ENCODE data around the gene TMEM97. TPM values are rescaled to one million over a fixed set of nuclear protein-coding genes. Genes with fewer than 3 reads are reported as not detected.

TMEM97 gene
- total RNA-seq (10 to 100 TPM in 4 of 5 donors, 1 to 10 TPM in 1; 7.6 to 54.0 (median 21.4) TPM), polyA plus RNA-seq (10 to 100 TPM; 28.1 to 38.2 (median 31.3) TPM)
- long read RNA-seq, donor 1, transcript TMEM97-201 (3 exons, 2,568 nt) = major isoform, 11 of 103 reads
- long read RNA-seq, donor 1, partial matches to known transcripts = 70 of 103 reads
- long read RNA-seq, donor 1, other reads (novel, unspliced or antisense) = 22 of 103 reads
- long read RNA-seq, donor 2, transcript TMEM97-201 (3 exons, 2,568 nt) = major isoform, 25 of 25 reads
- long read RNA-seq, donor 2, partial matches to known transcripts = 0 of 25 reads
- long read RNA-seq, donor 2, other reads (novel, unspliced or antisense) = 0 of 25 reads
- long read RNA-seq, donor 3, transcript TMEM97-201 (3 exons, 2,568 nt) = major isoform, 20 of 28 reads
- long read RNA-seq, donor 3, partial matches to known transcripts = 0 of 28 reads
- long read RNA-seq, donor 3, other reads (novel, unspliced or antisense) = 8 of 28 reads
- long read RNA-seq, donor 4, partial matches to known transcripts = 0 of 3 reads
- long read RNA-seq, donor 4, other reads (novel, unspliced or antisense) = 0 of 3 reads
- long read RNA-seq, donor 5, transcript TMEM97-201 (3 exons, 2,568 nt) = major isoform, 29 of 70 reads
- long read RNA-seq, donor 5, partial matches to known transcripts = 15 of 70 reads
- long read RNA-seq, donor 5, other reads (novel, unspliced or antisense) = 26 of 70 reads
- long read RNA-seq, donor 6, transcript TMEM97-201 (3 exons, 2,568 nt) = major isoform, 89 of 201 reads
- long read RNA-seq, donor 6, partial matches to known transcripts = 38 of 201 reads
- long read RNA-seq, donor 6, other reads (novel, unspliced or antisense) = 72 of 201 reads
- long read RNA-seq, donor 7, transcript TMEM97-201 (3 exons, 2,568 nt) = major isoform, 23 of 87 reads
- long read RNA-seq, donor 7, partial matches to known transcripts = 49 of 87 reads
- long read RNA-seq, donor 7, other reads (novel, unspliced or antisense) = 14 of 87 reads
- long read RNA-seq, donor 8, transcript TMEM97-201 (3 exons, 2,568 nt) = major isoform, 40 of 41 reads
- long read RNA-seq, donor 8, partial matches to known transcripts = 0 of 41 reads
- long read RNA-seq, donor 8, other reads (novel, unspliced or antisense) = 0 of 41 reads
- long read RNA-seq, donor 9, transcript TMEM97-201 (3 exons, 2,568 nt) = major isoform, 25 of 89 reads
- long read RNA-seq, donor 9, partial matches to known transcripts = 30 of 89 reads
- long read RNA-seq, donor 9, other reads (novel, unspliced or antisense) = 31 of 89 reads
- long read RNA-seq, donor 10, transcript TMEM97-201 (3 exons, 2,568 nt) = major isoform, 8 of 9 reads
- long read RNA-seq, donor 10, partial matches to known transcripts = 0 of 9 reads
- long read RNA-seq, donor 10, other reads (novel, unspliced or antisense) = 0 of 9 reads

DNA sequence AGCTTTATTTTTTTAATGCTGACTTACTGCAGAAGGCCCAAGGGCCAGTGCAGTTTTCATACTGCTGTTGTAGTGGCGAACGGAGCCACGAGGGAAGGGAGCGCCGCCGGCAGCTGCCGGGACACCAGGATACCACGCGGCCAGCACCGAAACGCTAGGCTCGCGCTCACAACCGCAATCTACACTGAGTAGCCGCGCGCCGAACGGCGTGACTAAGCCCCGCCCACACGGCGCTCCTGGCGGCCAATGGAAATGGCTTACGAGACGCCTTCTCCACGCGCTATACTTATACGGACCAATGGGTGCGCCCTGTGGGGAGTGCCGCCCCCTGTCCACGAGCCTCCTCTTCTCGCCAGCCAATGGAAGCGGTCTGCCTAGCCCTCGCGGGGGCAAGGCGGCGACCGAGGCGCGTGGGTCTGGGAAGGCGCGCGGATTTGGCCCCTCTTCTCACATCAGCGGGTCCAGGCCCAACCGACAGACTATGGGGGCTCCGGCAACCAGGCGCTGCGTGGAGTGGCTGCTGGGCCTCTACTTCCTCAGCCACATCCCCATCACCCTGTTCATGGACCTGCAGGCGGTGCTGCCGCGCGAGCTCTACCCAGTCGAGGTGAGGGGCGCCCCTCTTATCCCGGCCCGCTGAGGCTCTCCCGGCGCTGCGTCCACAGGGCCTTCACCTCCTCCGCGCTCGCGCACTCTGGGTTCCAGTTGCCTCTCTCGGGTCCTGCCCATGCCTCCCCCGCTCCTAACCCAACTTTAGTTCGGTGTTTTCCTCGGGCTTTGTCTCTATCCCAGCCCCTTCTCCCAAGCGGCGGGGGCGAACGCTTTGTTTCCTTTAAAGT is at the start of gene TMEM97:
Gene TMEM97 (plus strand): TSS at position 442 of the 839 bp plus-strand sequence. CDS start 40 bp downstream, at position 482.
- peak; percentile 98 for DNase-seq
- H3K27ac ChIP-seq = peak within 1 kb of the TSS; percentile 84 to 90 (median 87)
- no peaks in the 10 kb centered on the region for H3K9me3 ChIP-seq
- intact Hi-C loops (cut with DNase I; ENCODE audit: low total_unique reads) = no loop called here
- TF ChIP-seq POLR2AphosphoS5 (IDR thresholded peaks at IDR 0.05) (peak; percentile 49 to 83 (median 63)), EP300 (IDR thresholded peaks at IDR 0.05) (no peak), POLR2A (IDR thresholded peaks at IDR 0.05) (peak in 1 of 4 donors; percentile 12)
- TF ChIP-seq, protein P1, sequence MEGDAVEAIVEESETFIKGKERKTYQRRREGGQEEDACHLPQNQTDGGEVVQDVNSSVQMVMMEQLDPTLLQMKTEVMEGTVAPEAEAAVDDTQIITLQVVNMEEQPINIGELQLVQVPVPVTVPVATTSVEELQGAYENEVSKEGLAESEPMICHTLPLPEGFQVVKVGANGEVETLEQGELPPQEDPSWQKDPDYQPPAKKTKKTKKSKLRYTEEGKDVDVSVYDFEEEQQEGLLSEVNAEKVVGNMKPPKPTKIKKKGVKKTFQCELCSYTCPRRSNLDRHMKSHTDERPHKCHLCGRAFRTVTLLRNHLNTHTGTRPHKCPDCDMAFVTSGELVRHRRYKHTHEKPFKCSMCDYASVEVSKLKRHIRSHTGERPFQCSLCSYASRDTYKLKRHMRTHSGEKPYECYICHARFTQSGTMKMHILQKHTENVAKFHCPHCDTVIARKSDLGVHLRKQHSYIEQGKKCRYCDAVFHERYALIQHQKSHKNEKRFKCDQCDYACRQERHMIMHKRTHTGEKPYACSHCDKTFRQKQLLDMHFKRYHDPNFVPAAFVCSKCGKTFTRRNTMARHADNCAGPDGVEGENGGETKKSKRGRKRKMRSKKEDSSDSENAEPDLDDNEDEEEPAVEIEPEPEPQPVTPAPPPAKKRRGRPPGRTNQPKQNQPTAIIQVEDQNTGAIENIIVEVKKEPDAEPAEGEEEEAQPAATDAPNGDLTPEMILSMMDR (IDR thresholded peaks at IDR 0.05) = peak in 1 of 7 experiments; percentile 31
- H3K4me1 ChIP-seq = peaks cover 13 to 57% (median 23%) of the 10 kb centered on the region in 4 donors
- H3K4me3 ChIP-seq = peak within 1 kb of the TSS; percentile 59 to 87 (median 74)
- WGBS, 5 donors = 0 to 1% (median 0%) methylated on average over 24 to 72 of the region's 72 CpGs
- no peaks in the 10 kb centered on the region for H3K36me3 ChIP-seq
- no peaks in the 10 kb centered on the region for H3K27me3 ChIP-seq

DNA sequence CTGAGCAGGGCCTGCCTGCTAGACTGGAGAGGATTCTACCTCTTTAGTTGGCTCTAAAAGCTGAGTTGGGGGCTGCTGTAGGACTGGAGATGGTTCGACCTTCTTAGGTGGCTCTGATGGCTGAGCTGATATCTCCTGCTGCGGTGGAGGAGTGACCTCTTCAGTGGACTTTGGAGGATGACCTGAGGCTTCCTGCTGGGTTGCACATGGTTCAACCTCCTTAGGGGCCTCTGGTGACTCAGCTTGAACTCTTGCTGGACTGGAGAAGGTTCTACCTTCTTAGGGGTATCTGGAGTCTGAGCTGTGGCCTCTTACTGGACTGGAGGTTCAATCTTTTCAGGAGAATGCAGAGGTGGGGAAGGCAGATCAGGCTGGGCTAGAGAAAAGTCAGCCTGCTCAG is 48.9 kb upstream of the TMEM97 start:
- no peaks in the 10 kb centered on the region for H3K4me1 ChIP-seq
- H3K4me3 ChIP-seq = no peak overlapping the region
- DNase-seq = no peak
- intact Hi-C loops (cut with DNase I; ENCODE audit: low total_unique reads) = no loop called here
- peaks cover 0 to 8% (median 0%) of the 10 kb centered on the region in 3 donors for H3K27me3 ChIP-seq
- TF ChIP-seq POLR2AphosphoS5 (IDR thresholded peaks at IDR 0.05) = no peak
- TF ChIP-seq, protein P1 (IDR thresholded peaks at IDR 0.05) = no peak
- no peak for TF ChIP-seq POLR2A (IDR thresholded peaks at IDR 0.05)
- TF ChIP-seq EP300 (IDR thresholded peaks at IDR 0.05) = no peak
- 49 to 92% (median 83%) methylated on average over 2 of the region's 2 CpGs for whole genome bisulfite sequencing, 5 donors
- no peaks in the 10 kb centered on the region for H3K36me3 ChIP-seq
- no peak overlapping the region for H3K27ac ChIP-seq
- no peaks in the 10 kb centered on the region for H3K9me3 ChIP-seq

DNA sequence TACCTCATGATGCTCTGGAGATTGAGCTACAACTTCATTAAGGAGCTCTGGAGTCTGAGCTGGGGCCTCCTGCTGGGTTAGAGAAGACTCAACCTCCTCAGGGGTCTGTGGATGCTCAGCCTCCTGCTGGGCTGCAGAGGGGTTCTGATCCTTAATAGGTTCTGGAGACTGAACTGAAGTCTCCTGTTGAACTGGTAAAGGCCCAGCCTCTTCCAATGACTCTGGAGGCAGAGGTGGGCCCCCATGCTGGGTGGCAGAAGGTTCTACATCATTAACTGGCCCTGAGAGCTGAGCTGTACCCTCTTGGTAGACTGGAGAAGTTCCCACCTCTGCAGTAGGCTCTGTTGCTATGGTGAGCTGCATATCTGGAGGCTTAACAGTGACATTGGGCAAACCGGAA is 48.1 kb upstream of the TMEM97 start:
- TF ChIP-seq EP300 (IDR thresholded peaks at IDR 0.05) (no peak), POLR2AphosphoS5 (IDR thresholded peaks at IDR 0.05) (no peak), POLR2A (IDR thresholded peaks at IDR 0.05) (no peak)
- TF ChIP-seq, protein P1 (IDR thresholded peaks at IDR 0.05) = no peak
- Histone ChIP-seq H3K4me1 (no peaks in the 10 kb centered on the region), H3K9me3 (no peaks in the 10 kb centered on the region), H3K4me3 (no peak overlapping the region), H3K27me3 (peaks cover 0 to 11% (median 0%) of the 10 kb centered on the region in 3 donors), H3K27ac (no peak overlapping the region), H3K36me3 (no peaks in the 10 kb centered on the region)
- intact Hi-C loops (cut with DNase I; ENCODE audit: low total_unique reads) = no loop called here
- WGBS, 5 donors = 57 to 76% (median 69%) methylated on average over 1 of the region's 1 CpG
- no peak for DNase-seq

Data from stomach (tissue), 19 donors.